Cerebellar nuclear complex (tissue), 1 donor: ENCODE results near the gene CFAP74.
"Not testable (repeated sequence)": the region's sequence is repeated elsewhere in the genome, so short reads cannot be mapped to it uniquely, and the experiment has no call there.

ENCODE experiments used
- DNase-seq, 2 experiments: peaks; one replicate each; lab custom pipeline; 2025; lab: John Stamatoyannopoulos, UW

The CFAP74 gene

GRCh38 chr1:1899266-1899966 is 104.2 kb downstream of the CFAP74 start:
- DNase-seq = no peak

DNA sequence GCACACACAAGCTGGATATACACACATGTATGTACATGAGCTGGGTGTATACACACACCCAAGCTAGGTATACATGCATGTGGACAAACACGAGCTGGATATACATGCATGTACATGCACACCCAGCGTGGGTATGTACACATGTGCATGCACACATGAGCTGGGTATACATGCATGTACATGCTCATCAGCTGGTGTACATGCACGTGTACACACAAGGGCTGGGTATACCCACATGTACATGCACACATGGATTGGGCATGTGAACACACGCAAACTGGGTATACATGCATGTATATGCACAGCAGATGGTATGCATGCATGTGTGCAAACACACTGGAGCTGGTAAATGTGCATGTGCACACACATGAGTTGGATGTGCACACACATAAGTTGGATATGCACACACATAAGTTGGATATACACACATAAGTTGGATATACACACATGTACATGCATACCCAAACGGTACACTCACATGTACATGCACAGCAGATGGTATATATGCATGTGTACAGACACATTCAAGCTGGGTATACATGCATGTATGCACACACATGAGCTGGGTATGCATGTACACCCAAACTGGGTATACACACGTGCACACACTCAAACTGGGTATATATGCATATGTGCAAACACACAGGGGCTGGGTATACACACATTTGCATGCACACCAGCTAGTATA is 105.2 kb downstream of the CFAP74 start:
- DNase-seq = no peak

DNA sequence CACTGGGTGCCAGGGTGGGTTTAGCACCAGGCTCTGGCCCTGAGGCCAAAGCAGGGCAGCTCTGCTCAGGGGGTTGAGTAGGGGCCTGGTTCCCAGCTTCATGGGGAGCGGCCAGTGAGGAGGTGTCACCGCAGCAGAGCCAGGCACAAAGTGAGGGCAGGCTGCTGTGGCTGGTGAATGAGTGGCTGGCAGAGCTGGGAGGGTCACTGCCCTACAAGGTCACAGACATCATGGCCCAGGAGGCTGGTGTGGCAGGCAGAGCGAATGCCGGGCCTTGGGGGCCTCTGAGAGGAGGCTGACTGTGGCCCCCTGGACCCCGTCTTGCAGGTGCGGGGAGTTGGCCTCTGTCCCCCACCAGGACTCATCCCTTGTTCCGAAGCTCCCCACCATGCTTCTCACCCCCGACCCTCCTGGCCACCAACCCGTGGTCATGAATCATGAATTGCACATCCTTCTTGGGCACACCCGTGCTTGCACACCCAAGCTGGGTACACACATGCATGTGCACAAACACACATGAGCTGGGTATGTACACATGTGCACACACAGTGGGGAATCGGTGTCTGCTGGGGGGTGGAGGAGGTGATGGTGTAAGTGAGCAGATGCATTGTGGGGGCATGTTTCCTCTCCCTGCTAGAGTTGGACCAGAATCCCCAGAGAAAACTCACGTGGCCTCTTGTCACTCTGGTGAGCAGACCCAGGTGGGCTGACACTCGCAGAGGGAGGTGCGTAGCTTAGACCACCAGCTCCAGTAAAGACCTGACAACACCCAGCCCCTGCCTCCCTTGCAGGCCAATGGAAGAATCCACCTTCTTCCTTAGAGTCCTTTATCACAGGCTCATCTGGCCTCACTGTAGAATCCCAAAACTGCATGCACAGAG is 107.9 kb downstream of the CFAP74 start:
- DNase-seq = no peak

- no peak for DNase-seq
Measured at GRCh38 chr1:1895060-1895418, 108.5 kb downstream of the CFAP74 start.

GRCh38 chr1:1894354-1895059 is 109.1 kb downstream of the CFAP74 start:
- no peak for DNase-seq

- no peak for DNase-seq
Measured at GRCh38 chr1:1893997-1894353, 109.6 kb downstream of the CFAP74 start.

- no peak for DNase-seq
Measured at GRCh38 chr1:1893291-1893985, 110.1 kb downstream of the CFAP74 start.

DNA sequence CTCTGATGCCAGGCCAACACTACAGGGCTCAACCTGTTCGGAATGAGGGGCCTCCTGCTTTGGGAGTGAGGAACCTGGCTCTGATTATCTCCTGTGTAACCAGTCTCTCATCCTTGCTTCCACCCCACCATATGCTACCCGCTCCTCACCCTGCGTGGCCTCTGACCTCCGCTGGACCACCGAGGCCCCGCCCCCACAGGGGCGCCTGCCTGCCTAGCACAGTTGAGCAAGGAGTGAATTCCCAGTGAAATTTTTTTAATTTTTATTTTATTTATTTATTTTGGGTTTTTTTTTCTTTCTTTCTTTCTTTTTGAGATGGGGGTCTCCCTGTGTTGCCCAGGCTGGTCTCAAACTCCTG is 110.8 kb downstream of the CFAP74 start:
- DNase-seq = no peak

GRCh38 chr1:1892079-1892762 is 111.4 kb downstream of the CFAP74 start:
- no peak for DNase-seq

DNA sequence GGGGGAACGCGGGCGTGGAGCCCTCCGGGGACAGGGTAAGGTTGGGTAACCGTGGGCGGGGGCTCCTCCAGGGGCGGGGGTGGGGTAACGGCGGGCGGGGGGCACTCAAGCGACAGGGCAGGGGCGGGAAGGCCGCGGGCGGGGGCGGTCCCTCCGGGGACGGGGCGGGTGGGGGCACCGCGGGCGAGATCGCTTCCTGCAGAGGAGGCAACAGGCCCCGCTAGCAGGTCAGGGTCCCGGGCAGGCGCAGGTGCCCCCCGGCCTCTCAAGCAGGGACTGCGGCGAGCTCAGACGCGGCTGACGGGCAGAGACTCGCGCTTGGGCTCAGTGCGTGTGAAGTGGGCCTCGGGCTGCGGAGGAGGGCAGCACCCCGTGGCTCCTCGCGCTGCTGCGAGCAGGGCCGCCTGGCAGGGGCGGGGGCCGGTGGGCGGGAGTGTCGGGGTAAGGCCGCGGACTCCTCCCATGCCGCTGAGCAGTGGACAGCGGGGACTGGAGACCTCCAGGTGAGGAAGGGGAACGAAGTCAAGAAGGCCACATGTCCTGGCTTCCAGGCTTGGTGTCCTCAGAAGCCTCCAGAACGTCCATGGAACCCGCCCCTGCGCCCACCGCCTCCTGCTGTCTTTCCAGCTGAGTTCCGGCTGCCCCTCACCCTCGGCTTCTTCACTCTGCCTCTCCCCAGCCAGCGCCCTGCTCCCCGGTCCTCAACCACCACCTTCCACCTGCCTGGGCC is 112.1 kb downstream of the CFAP74 start:
- DNase-seq = no peak

DNA sequence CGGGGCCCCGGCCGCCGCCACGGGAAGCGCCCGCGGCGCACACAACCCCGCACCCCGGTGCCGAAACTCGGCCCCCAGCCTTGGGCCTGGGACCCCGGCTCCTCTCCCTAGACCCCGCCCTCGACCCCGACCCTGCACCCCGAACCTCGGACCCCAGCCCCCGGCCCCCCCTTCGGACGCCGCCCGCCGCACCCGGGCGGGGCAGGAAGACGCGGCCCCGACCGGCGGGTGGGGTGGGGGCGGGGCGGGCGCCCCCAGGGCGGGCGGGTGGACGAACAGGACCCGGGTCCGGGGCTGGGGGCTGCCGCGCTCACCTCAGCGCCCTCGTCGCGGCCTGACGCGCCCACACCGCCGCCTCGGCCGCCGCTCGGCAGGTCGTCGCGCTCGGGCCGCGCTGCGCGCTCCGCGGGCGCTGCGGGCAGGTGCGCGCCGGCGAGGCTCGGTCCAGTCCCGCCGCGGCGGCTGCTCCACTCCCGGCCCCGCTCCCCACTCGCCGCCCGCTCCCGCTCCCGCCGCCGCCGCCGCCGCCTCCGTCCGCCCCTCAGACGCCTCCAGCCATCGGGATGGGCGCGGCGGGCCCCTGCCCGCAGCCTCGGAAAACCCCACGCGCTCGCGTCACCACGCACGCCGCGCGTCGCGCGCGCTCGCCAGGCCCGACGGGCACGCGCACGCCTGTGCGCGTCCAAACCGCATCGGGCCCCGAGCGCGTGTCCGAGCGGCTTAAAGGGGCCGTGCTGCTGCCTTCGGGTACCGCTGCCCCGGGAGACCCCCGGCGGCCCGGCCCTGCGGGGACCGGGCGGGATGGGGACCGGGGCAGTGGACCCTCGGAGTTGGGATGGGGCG is 112.9 kb downstream of the CFAP74 start, which contains the start of gene GNB1:
Gene GNB1 (minus strand): TSS at position 582 of the 843 bp plus-strand sequence. CDS start 65,634 bp downstream, outside the sequence.
- DNase-seq = peak in 1 of 2 experiments; percentile 34

GRCh38 chr1:1889847-1890505 is 113.6 kb downstream of the CFAP74 start:
- no peak for DNase-seq

DNA sequence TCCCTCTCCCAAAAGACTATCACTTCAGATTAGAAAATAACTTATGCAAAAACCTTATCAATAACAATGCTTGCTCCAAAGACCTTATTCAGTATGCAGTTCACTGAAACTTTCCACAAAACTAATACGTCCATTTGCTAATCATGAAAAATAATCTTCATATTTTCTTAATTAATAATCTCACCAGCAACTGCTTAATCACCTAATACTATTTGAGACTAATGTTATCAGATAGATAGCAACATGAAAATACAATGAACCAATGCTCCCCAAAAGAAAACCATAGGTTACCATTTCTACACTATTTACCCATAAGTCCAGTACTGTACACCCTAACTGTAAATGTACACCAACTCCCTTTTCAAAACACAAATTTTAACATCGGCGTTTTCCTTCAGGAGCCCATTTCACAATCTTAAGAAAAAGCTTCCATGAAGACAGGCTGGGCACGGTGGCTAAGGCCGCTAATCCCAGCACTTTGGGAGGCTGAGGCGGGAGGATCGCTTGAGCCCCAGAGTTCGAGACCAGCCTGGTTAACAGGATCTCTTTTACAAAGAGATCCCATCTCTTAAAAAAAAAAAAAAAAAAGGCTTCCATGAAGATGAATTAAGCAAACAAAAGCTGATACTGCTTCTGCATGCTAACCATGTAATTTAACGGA is 114.4 kb downstream of the CFAP74 start:
- DNase-seq = no peak

- DNase-seq = not testable (repeated sequence)
Measured at GRCh38 chr1:1883890-1884289, 119.7 kb downstream of the CFAP74 start.

GRCh38 chr1:1883092-1883873 is 120.3 kb downstream of the CFAP74 start:
- no peak for DNase-seq

GRCh38 chr1:1881727-1882126 is 121.9 kb downstream of the CFAP74 start:
- no peak for DNase-seq

- no peak for DNase-seq
Measured at GRCh38 chr1:1880617-1881312, 122.8 kb downstream of the CFAP74 start.
